Lower leg skin (tissue), 4 donors: Measurements from ENCODE around the gene FAM120A. TPM values are rescaled to one million over a fixed set of nuclear protein-coding genes. Genes with fewer than 3 reads are reported as not detected.

Source experiments
- DNase-seq, 2 donors: peaks; one replicate each; pipeline ENCODE4 v3.0.0-alpha.2; 2019; ENCODE audit warnings: low spot score in 2 of 2
- H3K4me3 ChIP-seq: fragments of 200-600 bp; sonication (generic); 2 replicates; pipeline ENCODE4 v1.5.1; 2017; ENCODE audit warnings: mild to moderate bottlenecking, low read depth; ENCODE audit not compliant: poor library complexity, severe bottlenecking
- POLR2A ChIP-seq, 2 donors: fragments of 450-650 bp; IDR thresholded peaks; one replicate each; pipeline ENCODE4 v1.6.1; 2016 to 2017; ENCODE audit warnings: antibody characterized with exemption in 2 of 2, mild to moderate bottlenecking in 1 of 2, moderate library complexity in 1 of 2
- WGBS, 2 donors: methylation state at CpG; one replicate each; pipeline ENCODE4 v1.1.5; 2018; 5-methylcytosine and 5-hydroxymethylcytosine counted together
- intact Hi-C: fragments of 100-400 bp; cut with DNase I; formaldehyde crosslinking; loops from one replicate; pipeline ENCODE4 v1.15.0; 2023; ENCODE audit warnings: low total_unique reads
- total RNA-seq, 4 donors: library from RNA; depleted of rRNA; stranded (reverse); fragments of >200 nt; gene quantifications; one replicate each; pipeline ENCODE4 v1.1.0, GENCODE V29; 2016
- TF ChIP-seq, protein P1 (sequence below), 3 donors: fragments of 450-650 bp; IDR thresholded peaks; one replicate each; pipeline ENCODE4 v1.5.1; 2016; ENCODE audit warnings: antibody characterized with exemption in 3 of 3, mild to moderate bottlenecking in 3 of 3, moderate library complexity in 2 of 3

Gene FAM120A
- total RNA-seq, 4 donors from 2014 or later: 58.1 to 80.5 (median 65.0) TPM

DNA sequence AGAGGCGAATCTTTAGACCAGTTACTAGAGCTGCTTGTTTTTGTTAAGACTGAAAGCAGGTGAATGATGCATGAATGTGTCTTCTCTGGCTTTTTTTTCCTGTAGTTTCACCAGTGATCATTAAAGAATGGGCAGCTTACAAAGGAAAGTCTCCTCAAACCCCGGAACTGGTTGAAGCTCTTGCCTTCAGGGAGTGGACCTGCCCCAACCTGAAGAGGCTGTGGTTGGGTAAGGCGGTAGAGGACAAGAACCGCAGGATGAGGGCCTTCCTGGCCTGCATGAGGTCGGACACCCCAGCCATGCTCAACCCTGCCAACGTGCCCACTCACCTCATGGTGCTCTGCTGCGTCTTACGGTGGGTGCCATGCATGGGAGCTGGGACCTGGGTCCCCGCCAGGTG is 91.6 kb downstream of the FAM120A start:
- DNase-seq: no peak

DNA sequence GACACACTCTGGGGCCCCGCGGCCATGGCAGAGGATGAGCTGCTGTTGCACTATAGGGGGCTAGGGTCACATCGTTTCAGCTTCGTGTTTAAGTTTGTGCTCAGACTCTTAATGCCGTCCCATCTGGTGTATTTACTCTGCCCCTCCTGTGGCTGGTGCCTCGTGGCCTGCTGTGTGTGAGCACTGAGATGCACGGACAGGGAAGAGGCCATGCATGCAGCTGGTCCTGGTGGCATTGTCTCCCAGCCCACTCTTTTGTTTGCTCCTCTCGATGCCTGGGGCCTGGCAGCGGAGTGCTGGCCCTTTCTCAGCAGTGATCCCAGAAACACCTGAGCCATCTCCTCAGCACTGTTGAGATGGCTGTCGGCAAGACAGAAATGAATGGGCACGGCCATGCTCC is 94.9 kb downstream of the FAM120A start:
- no peak overlapping the region for H3K4me3 ChIP-seq
- WGBS, 2 donors: 96 to 97% methylated on average over 11 of the region's 11 CpGs
- intact Hi-C loops: no loop called here
- DNase-seq: no peak
- TF ChIP-seq POLR2A (IDR thresholded peaks at IDR 0.05): no peak
- TF ChIP-seq, protein P1, sequence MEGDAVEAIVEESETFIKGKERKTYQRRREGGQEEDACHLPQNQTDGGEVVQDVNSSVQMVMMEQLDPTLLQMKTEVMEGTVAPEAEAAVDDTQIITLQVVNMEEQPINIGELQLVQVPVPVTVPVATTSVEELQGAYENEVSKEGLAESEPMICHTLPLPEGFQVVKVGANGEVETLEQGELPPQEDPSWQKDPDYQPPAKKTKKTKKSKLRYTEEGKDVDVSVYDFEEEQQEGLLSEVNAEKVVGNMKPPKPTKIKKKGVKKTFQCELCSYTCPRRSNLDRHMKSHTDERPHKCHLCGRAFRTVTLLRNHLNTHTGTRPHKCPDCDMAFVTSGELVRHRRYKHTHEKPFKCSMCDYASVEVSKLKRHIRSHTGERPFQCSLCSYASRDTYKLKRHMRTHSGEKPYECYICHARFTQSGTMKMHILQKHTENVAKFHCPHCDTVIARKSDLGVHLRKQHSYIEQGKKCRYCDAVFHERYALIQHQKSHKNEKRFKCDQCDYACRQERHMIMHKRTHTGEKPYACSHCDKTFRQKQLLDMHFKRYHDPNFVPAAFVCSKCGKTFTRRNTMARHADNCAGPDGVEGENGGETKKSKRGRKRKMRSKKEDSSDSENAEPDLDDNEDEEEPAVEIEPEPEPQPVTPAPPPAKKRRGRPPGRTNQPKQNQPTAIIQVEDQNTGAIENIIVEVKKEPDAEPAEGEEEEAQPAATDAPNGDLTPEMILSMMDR (IDR thresholded peaks at IDR 0.05): no peak

More for the DNA sequence above, 91.6 kb downstream of the FAM120A start:
- no peak overlapping the region for H3K4me3 ChIP-seq
- TF ChIP-seq, protein P1 (IDR thresholded peaks at IDR 0.05): no peak
- no peak for TF ChIP-seq POLR2A (IDR thresholded peaks at IDR 0.05)
- intact Hi-C loops: no loop called here
- WGBS, 2 donors: 82% methylated on average over 9 of the region's 9 CpGs

DNA sequence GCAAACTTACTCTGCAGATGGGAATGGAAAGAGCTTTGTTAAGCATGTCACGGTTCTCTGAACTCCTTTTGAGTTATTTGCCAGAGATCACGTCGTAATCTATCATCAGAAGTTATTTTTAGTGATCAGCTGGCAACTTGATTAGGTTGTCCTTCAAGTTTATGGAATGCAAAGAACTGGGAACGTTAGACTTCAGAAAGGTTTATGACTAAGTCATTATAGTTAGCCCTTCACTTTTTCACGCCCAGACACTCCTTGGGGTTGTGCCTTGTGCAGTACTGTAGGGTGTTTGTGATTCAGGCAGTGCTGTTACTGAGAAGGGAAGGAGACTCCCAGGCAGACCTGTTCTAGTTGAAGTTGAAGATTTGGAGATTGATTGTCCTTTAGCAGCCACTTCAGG is 98.1 kb downstream of the FAM120A start:
- no peak overlapping the region for H3K4me3 ChIP-seq
- WGBS, 2 donors: 42 to 49% methylated on average over 5 of the region's 5 CpGs
- TF ChIP-seq, protein P1 (IDR thresholded peaks at IDR 0.05): no peak
- no peak for TF ChIP-seq POLR2A (IDR thresholded peaks at IDR 0.05)
- no peak for DNase-seq
- intact Hi-C loops: no loop called here

DNA sequence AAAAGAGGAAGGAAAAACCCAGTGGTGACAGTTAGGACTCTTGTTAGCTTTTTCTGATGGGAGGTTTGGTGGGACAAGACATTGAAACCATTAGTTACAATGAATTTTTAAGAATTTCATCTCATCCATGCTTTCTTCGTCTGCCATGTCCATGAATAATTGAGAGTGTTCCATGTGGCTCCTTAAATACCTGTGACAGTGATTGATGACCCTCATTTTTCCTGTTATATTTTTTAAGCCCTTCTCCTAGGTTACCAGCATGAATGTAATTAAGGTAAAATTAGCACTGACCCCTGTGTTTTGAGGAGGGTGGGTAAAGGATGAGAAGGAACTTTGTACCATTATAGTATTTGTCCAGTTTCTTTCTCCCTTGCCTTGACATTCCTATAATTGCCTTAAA is 101.4 kb downstream of the FAM120A start:
- no peak for TF ChIP-seq POLR2A (IDR thresholded peaks at IDR 0.05)
- TF ChIP-seq, protein P1 (IDR thresholded peaks at IDR 0.05): no peak
- H3K4me3 ChIP-seq: no peak overlapping the region
- no peak for DNase-seq
- intact Hi-C loops: loop anchor here (1.0 kb wide), 1 partner anchor 32 kb away; no protein-coding TSS in a partner anchor
- WGBS, 2 donors: 93 to 100% methylated on average over 1 of the region's 1 CpG

DNA sequence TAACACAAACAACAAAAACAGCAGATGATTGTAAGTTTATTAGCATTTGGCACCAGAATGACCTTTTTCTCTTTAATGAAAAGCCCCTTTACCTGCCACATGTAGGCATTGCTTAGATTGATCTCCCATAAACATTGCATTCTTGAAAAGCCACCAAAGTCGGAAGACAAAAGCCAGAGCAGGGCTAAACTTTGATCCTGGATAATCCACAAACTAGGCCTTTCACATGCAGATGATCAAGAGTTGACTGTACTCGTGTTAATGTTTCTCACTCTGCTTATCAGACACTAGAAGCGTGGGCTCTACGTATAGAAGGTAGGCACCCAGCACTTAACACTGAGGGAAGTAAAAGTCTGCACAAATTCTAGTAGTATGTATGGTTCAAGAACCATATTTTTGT is 103.9 kb downstream of the FAM120A start:
- no peak overlapping the region for H3K4me3 ChIP-seq
- TF ChIP-seq POLR2A (IDR thresholded peaks at IDR 0.05): no peak
- TF ChIP-seq, protein P1 (IDR thresholded peaks at IDR 0.05): no peak
- WGBS, 2 donors: 82% methylated on average over 4 of the region's 4 CpGs
- intact Hi-C loops: no loop called here
- DNase-seq: no peak
